Naive thymus-derived CD4-positive, alpha-beta T cell (primary cell): ENCODE results near the gene DENND6B. TPM values are rescaled to one million over a fixed set of nuclear protein-coding genes. Genes with fewer than 3 reads are reported as not detected.
A peak's percentile ranks its signal among the peaks of the same experiment; 100 is the strongest.

Experiments
- ATAC-seq: fragments of 150-1000 bp; cut with Tn5 transposase; 2 replicates; pipeline ENCODE4 v1.10.0; 2021; ENCODE audit warnings: mild to moderate bottlenecking, moderate library complexity
- CTCF ChIA-PET: fragments of 350-600 bp; sonication (Branson Sonifier 250); formaldehyde crosslinking; loops from one replicate; lab custom pipeline; 2021; ENCODE audit warnings: antibody characterized with exemption; lab: Charles Lee
- POLR2A ChIA-PET: fragments of 350-600 bp; sonication (Branson Sonifier 250); formaldehyde crosslinking; loops from one replicate; lab custom pipeline; 2021; ENCODE audit warnings: antibody characterized with exemption, inconsistent platforms; lab: Charles Lee
- DNase-seq, 9 donors: peaks; one replicate each; pipeline versions ENCODE4 v3.0.0 to v3.0.0-alpha.2; 2020 to 2022; ENCODE audit warnings: mixed read lengths in 1 of 9
- H3K27ac ChIP-seq: one replicate; pipeline ENCODE4 v1.7.0; 2013; ENCODE audit warnings: mild to moderate bottlenecking, low read depth, low read length, moderate library complexity
- H3K27me3 ChIP-seq, 2 donors: one replicate each; pipeline ENCODE4 v1.7.0; 2013; ENCODE audit warnings: low read length in 2 of 2, mild to moderate bottlenecking in 2 of 2, moderate library complexity in 2 of 2; ENCODE audit not compliant: control insufficient read depth in 2 of 2, insufficient read depth in 2 of 2
- H3K36me3 ChIP-seq, 3 experiments: 1 replicate in 2 of 3; 2 replicates in 1 of 3; pipeline ENCODE4 v1.7.0; 2013; ENCODE audit warnings: low read length in 3 of 3, mild to moderate bottlenecking in 3 of 3, moderate library complexity in 1 of 3; ENCODE audit not compliant: insufficient read depth in 3 of 3, control insufficient read depth in 2 of 3
- H3K4me1 ChIP-seq, 2 donors: one replicate each; pipeline ENCODE4 v1.7.0; 2013; ENCODE audit warnings: low read length in 2 of 2, mild to moderate bottlenecking in 2 of 2, moderate library complexity in 1 of 2; ENCODE audit not compliant: control insufficient read depth in 2 of 2, insufficient read depth in 2 of 2
- H3K4me3 ChIP-seq: 2 replicates; pipeline ENCODE4 v1.7.0; 2013; ENCODE audit warnings: mild to moderate bottlenecking, low read length
- H3K9me3 ChIP-seq, 3 experiments: 1 replicate in 2 of 3; 2 replicates in 1 of 3; pipeline ENCODE4 v1.7.0; 2013; ENCODE audit warnings: low read length in 3 of 3; ENCODE audit not compliant: control insufficient read depth in 2 of 3
- H3K27ac Mint-ChIP-seq, 9 donors: one replicate each; pipeline ENCODE4 v1.8.0; 2020 to 2022; ENCODE audit warnings: mixed read lengths in 9 of 9, mild to moderate bottlenecking in 8 of 9, moderate library complexity in 5 of 9, inconsistent platforms in 2 of 9
- H3K27me3 Mint-ChIP-seq, 5 donors: one replicate each; pipeline ENCODE4 v1.8.0; 2021 to 2022; ENCODE audit warnings: mixed read lengths in 5 of 5, mild to moderate bottlenecking in 1 of 5
- H3K36me3 Mint-ChIP-seq, 5 donors: one replicate each; pipeline ENCODE4 v1.8.0; 2020 to 2022; ENCODE audit warnings: mixed read lengths in 5 of 5, mild to moderate bottlenecking in 3 of 5, inconsistent platforms in 1 of 5
- H3K4me1 Mint-ChIP-seq, 7 donors: one replicate each; pipeline ENCODE4 v1.8.0; 2020 to 2022; ENCODE audit warnings: mixed read lengths in 7 of 7, mild to moderate bottlenecking in 3 of 7, inconsistent platforms in 1 of 7
- H3K4me3 Mint-ChIP-seq, 10 donors: one replicate each; pipeline ENCODE4 v1.8.0; 2020 to 2022; ENCODE audit warnings: mild to moderate bottlenecking in 10 of 10, mixed read lengths in 10 of 10, moderate library complexity in 6 of 10, inconsistent platforms in 2 of 10
- H3K9me3 Mint-ChIP-seq, 11 donors: one replicate each; pipeline ENCODE4 v1.8.0; 2020 to 2022; ENCODE audit warnings: mixed read lengths in 11 of 11, mild to moderate bottlenecking in 4 of 11, inconsistent platforms in 1 of 11, moderate library complexity in 1 of 11
- intact Hi-C, 2 donors: fragments of 100-400 bp; cut with micrococcal nuclease; formaldehyde crosslinking; loops; one replicate each; pipeline ENCODE4 v1.15.1; 2023
- polyA plus RNA-seq, 2 donors: library from polyadenylated mRNA; unstranded; fragments of 300-500 nt; fragmentation: Illumina TruSeq; gene quantifications; one replicate each; pipeline ENCODE4 v1.2.3, GENCODE V29; 2021
- total RNA-seq, 6 experiments: library from RNA in 5 of 6; stranded (reverse) in 5 of 6; gene quantifications; 1 replicate in 5 of 6; 2 replicates in 1 of 6; pipeline ENCODE4 v1.2.3 and lab custom pipeline; 2021 to 2026

DENND6B gene
- total and polyA plus RNA-seq, 7 experiments from 2014 or later: 0.19 to 4.0 (median 2.2) TPM

DNA sequence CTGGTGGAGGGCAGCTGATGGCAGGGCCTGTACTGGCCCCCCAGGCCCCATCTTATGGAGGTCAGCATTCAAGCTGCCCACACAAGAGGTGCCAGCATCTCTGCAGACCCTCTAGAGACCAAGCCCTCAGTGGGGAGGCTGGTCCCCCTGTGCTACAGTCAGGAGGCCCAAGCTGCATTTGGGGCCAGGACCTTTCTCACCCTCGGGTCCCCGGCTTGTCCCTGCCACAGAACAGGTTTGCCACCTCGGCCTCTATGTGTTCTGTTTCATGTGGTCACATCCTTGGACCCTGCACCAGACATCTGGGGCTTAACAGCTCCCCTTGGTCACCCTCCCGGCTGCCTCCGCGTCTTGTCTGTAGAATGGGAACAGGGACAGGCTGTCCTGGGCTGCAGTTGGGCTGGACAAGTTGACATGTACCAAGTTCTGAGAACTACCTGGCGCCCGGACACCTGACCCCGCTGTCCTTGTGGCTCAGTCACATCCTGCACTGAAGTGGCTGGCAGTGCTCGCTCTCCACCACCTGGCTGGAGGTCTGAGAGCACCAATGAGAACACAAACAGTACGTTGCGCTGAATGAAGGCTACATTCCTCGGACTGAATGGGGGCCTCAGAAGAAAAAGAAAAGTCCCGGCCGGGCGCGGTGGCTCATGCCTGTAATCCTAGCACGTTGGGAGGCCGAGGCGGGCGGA, 16.6 kb downstream of the DENND6B start:
- Histone ChIP-seq H3K27ac (no peak overlapping the region), H3K4me3 (no peak overlapping the region), H3K36me3 (no peaks in the 10 kb centered on the region), H3K4me1 (peaks cover 17 to 20% of the 10 kb centered on the region in 2 donors), H3K27me3 (peaks cover 0 to 4% of the 10 kb centered on the region in 2 donors), H3K9me3 (no peaks in the 10 kb centered on the region)
- ATAC-seq (no peak), DNase-seq (no peak)
- Mint-ChIP-seq H3K36me3 (no peaks in the 10 kb centered on the region), H3K27ac (no peak overlapping the region), H3K4me1 (peaks cover 7 to 22% (median 14%) of the 10 kb centered on the region in 7 donors), H3K27me3 (peaks cover 6 to 12% (median 9%) of the 10 kb centered on the region in 5 donors), H3K4me3 (peak overlapping the region in 1 of 10 donors; percentile 61), H3K9me3 (peaks cover 0 to 1% (median 0%) of the 10 kb centered on the region in 11 donors)
- ChIA-PET CTCF (interaction anchor here (0.6 kb wide), 1 partner anchor 100 kb away, joined by 3 read pairs; no protein-coding TSS in a partner anchor), POLR2A (no interaction called here)
- intact Hi-C loops: loop anchor here in 1 of 2 donors (5.0 kb wide), 1 partner anchor 58 kb away; the partner anchor contains the start of gene HDAC10

DNA sequence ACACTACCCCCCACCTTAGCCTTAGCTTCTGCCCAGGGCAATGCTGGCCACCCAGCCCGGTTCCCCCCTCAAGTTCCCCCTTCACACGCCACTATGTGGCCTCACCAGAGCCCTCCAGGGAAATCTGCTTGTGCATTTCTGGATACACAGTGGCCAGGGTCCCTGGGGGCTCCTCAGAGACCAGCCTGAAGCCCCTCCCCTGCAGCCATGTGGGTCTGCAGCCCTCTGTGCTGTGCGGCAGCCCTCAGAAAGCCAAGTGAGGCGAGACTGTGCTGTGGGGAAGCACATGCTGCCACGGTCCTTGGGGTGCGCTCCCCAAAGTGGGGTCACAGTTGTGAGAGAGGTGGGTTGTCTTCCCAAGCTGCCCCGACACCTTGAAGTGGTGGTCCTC, 17.2 kb downstream of the DENND6B start:
- Histone ChIP-seq H3K4me3 (no peak overlapping the region), H3K27me3 (peaks cover 0 to 4% of the 10 kb centered on the region in 2 donors), H3K9me3 (no peaks in the 10 kb centered on the region), H3K4me1 (peaks cover 11 to 15% of the 10 kb centered on the region in 2 donors), H3K27ac (no peak overlapping the region), H3K36me3 (no peaks in the 10 kb centered on the region)
- Mint-ChIP-seq H3K36me3 (no peaks in the 10 kb centered on the region), H3K4me1 (peaks cover 6 to 19% (median 13%) of the 10 kb centered on the region in 7 donors), H3K9me3 (peaks cover 0 to 1% (median 0%) of the 10 kb centered on the region in 11 donors), H3K27ac (no peak overlapping the region), H3K4me3 (peak overlapping the region in 2 of 10 donors; percentile 45), H3K27me3 (peaks cover 6 to 13% (median 10%) of the 10 kb centered on the region in 5 donors)
- CTCF ChIA-PET: interaction anchor here (0.6 kb wide), 1 partner anchor 99 kb away, joined by 3 read pairs; no protein-coding TSS in a partner anchor
- POLR2A ChIA-PET: no interaction called here
- ATAC-seq (no peak), DNase-seq (no peak)
- intact Hi-C loops: loop anchor here in 1 of 2 donors (5.0 kb wide), 1 partner anchor 37 kb away; the partner anchor contains the start of gene MAPK11

DNA sequence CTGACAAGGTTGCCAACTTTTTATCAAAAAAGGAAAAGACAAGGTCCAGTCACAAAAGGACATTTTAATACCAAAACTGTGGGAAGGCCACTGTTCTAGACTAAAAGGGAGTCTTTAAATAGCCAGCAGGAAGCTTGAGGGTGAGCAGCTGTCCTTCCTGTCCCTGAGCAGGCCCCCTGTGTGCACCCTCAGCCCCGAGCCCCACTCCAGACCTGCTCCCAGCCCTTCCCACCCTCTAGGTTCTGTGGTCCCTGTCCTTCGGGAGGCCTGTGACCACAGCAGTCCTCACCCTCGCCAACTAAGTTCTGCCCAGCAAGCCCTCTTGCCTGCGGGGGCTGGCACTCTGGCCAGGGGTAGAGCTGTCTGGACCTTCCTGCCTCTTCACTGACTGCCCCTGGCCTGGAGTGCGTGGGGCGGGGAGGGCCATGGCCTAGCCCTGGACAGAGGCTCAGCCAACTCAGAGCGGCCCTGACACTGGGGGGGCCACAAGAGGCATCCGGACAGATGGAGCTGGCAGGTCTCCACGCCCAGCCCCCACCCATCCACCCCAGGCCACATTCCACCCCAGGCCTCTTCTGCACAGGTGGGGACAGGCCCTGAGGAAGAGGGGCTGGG, 17.7 kb downstream of the DENND6B start:
- peak overlapping the region in 9 of 10 donors; percentile 18 to 79 (median 49) for H3K4me3 Mint-ChIP-seq
- peaks cover 6 to 11% of the 10 kb centered on the region in 2 donors for H3K4me1 ChIP-seq
- CTCF ChIA-PET: no interaction called here

DNA sequence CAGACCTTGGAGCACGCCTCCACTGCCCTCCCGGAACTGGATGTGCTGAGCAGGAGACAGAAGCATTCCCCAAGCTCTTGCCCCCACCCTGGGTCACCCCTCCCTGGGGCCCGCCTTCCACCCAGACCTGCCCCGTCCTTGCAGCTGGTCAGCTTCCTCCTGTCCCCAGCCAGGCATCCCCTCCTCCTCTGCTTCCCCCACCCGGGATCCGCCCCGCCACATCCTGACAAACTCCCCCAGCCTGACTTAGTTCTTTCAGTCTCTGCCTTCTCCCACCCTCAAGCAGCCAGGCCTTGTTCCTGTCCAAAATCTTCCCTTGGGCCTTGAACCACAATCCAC, 18.2 kb downstream of the DENND6B start:
- no peaks in the 10 kb centered on the region for H3K36me3 ChIP-seq
- ChIA-PET POLR2A (no interaction called here), CTCF (no interaction called here)
- peaks cover under 1 to 6% of the 10 kb centered on the region in 2 donors for H3K4me1 ChIP-seq
- DNase-seq (no peak), ATAC-seq (no peak)
- intact Hi-C loops: loop anchor here in 1 of 2 donors (5.0 kb wide), 1 partner anchor 36 kb away; the partner anchor contains the start of gene MAPK11
- H3K4me1 Mint-ChIP-seq: peaks cover 0 to 17% (median 7%) of the 10 kb centered on the region in 7 donors
- H3K27me3 Mint-ChIP-seq: peaks cover 6 to 17% (median 13%) of the 10 kb centered on the region in 5 donors
- no peaks in the 10 kb centered on the region for H3K9me3 ChIP-seq
- H3K9me3 Mint-ChIP-seq: peaks cover 0 to 1% (median 0%) of the 10 kb centered on the region in 11 donors
- H3K4me3 Mint-ChIP-seq: peak overlapping the region in 9 of 10 donors; percentile 18 to 79 (median 49)
- no peak overlapping the region for H3K4me3 ChIP-seq
- peak overlapping the region in 1 of 9 donors; percentile 14 for H3K27ac Mint-ChIP-seq
- peaks cover 0 to 4% of the 10 kb centered on the region in 2 donors for H3K27me3 ChIP-seq
- H3K36me3 Mint-ChIP-seq: no peaks in the 10 kb centered on the region
- H3K27ac ChIP-seq: no peak overlapping the region

More for the DNA sequence above, 17.7 kb downstream of the DENND6B start:
- no peaks in the 10 kb centered on the region for H3K9me3 ChIP-seq
- peaks cover 0 to 1% (median 0%) of the 10 kb centered on the region in 11 donors for H3K9me3 Mint-ChIP-seq
- peak overlapping the region in 1 of 9 donors; percentile 14 for H3K27ac Mint-ChIP-seq
- POLR2A ChIA-PET: no interaction called here
- no peak for ATAC-seq
- no peak for DNase-seq
- peaks cover 0 to 4% of the 10 kb centered on the region in 2 donors for H3K27me3 ChIP-seq
- no peaks in the 10 kb centered on the region for H3K36me3 ChIP-seq
- H3K4me3 ChIP-seq: no peak overlapping the region
- H3K4me1 Mint-ChIP-seq: peaks cover under 1 to 16% (median 9%) of the 10 kb centered on the region in 7 donors
- H3K27me3 Mint-ChIP-seq: peaks cover 6 to 16% (median 13%) of the 10 kb centered on the region in 5 donors
- H3K36me3 Mint-ChIP-seq: no peaks in the 10 kb centered on the region
- intact Hi-C loops: loop anchor here in 1 of 2 donors (5.0 kb wide), 1 partner anchor 37 kb away; the partner anchor contains the start of gene MAPK11
- no peak overlapping the region for H3K27ac ChIP-seq

DNA sequence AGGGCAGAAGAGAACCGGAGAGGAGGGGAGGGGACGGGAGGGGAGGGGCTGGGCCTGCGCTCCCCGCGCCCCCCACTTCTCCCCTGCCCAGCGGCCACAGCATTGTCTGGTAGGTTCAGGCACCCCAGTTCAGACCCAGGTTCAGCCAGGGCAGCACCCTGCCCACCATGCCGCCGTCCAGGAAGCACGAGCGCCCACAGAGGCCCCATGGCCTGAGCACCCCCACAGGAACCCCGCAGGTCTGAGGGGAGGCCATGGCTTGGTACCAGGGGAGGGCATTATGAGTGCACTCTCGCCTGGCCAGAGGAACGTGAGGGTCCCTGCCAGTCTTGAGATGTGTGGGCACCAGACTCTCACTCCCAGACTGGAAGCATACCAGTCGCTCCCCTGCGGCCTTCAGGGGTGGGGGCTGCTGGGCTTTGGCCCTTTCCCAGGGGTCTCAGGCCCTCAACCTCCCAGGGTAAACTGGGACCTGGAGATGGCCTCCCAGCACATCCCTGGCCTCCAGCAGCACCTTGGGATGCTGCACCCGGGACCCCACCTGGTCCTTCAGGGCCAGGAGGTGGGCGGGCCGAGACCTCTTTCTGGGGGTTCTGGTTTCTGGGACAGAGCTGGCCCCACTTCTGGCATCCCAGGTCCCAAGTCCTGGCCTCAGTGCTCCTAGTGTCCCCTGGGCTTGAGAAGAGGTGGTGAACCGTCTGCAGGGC, 18.8 kb downstream of the DENND6B start:
- no peaks in the 10 kb centered on the region for H3K36me3 ChIP-seq
- peaks cover 0 to 1% (median 0%) of the 10 kb centered on the region in 11 donors for H3K9me3 Mint-ChIP-seq
- no peaks in the 10 kb centered on the region for H3K36me3 Mint-ChIP-seq
- H3K4me1 Mint-ChIP-seq: peaks cover 0 to 17% (median 7%) of the 10 kb centered on the region in 7 donors
- intact Hi-C loops: loop anchor here in 1 of 2 donors (5.0 kb wide), 1 partner anchor 36 kb away; the partner anchor contains the start of gene MAPK11
- H3K9me3 ChIP-seq: no peaks in the 10 kb centered on the region
- H3K27me3 Mint-ChIP-seq: peaks cover 6 to 17% (median 13%) of the 10 kb centered on the region in 5 donors
- ATAC-seq: no peak
- no peak overlapping the region for H3K27ac ChIP-seq
- no peak overlapping the region for H3K27ac Mint-ChIP-seq
- H3K4me3 Mint-ChIP-seq: peak overlapping the region in 4 of 10 donors; percentile 25 to 70 (median 42)
- ChIA-PET POLR2A (no interaction called here), CTCF (no interaction called here)
- peaks cover 0 to 5% of the 10 kb centered on the region in 2 donors for H3K4me1 ChIP-seq
- no peak overlapping the region for H3K4me3 ChIP-seq
- DNase-seq: no peak
- H3K27me3 ChIP-seq: peaks cover 0 to 4% of the 10 kb centered on the region in 2 donors
